NOMO-1 (cell line): ENCODE data around the gene PPP1R8.
A peak's percentile ranks its signal among the peaks of the same experiment; 100 is the strongest.
"Not testable (repeated sequence)": the region's sequence is repeated elsewhere in the genome, so short reads cannot be mapped to it uniquely, and the experiment has no call there.

Experiments used
- DNase-seq, 2 experiments: peaks; one replicate each; lab custom pipeline; 2025; ENCODE audit not compliant: unreplicated experiment in 2 of 2; lab: John Stamatoyannopoulos, UW

The PPP1R8 gene

DNA sequence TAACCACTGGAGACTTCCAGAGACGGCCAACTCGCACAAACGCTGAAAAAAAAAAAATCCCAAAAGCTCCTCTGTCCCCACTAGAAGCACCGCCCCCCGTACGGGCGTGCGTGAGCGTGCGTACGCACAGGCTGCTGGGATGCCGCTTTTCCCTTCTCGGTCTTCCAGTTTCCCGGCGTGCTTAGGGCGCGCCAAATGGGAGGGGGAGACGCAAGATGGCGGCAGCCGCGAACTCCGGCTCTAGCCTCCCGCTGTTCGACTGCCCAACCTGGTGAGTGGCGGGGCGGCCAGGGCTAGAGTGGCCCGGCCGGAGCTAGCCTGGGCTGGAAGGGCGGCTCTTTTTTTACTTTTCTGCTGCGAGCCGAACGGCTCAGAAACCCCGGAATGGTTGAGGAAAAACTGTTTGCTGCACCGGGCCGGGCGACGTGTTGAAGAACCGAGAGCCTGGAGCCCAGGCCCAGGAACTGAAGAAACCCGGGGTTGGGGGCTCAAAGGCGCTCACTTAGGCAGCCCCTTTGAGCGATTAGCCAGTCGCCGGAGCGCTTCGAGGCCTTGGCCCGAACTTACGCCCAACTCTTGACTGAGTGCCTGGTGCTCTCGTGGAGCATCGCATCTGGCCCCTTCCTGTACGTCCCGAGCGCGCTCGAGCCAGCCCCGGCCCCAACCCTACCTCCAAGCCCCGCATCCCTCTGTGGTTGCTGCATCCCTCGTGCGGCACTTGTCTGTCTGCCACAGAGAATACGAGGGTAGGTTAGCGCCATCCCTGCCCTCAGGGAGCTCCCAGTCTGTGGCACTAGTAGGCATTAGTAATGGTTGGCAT is at the start of gene PPP1R8:
Gene PPP1R8, plus strand, starts transcription at position 162 of the 820 bp plus-strand sequence. Its CDS starts 54 bp downstream, at position 216.
- DNase-seq, result peak; percentile 93 to 96

- no peak for DNase-seq
Measured at GRCh38 chr1:27782950-27783349, 47.6 kb upstream of the PPP1R8 start.

- DNase-seq, result no peak
Measured at GRCh38 chr1:27784700-27785099, 45.9 kb upstream of the PPP1R8 start.

- no peak for DNase-seq
Measured at GRCh38 chr1:27785781-27786455, 44.7 kb upstream of the PPP1R8 start.

- no peak for DNase-seq
Measured at GRCh38 chr1:27787895-27788294, 42.7 kb upstream of the PPP1R8 start.

GRCh38 chr1:27789540-27790041 is 41.0 kb upstream of the PPP1R8 start:
- DNase-seq, result peak; percentile 60 to 76

DNA sequence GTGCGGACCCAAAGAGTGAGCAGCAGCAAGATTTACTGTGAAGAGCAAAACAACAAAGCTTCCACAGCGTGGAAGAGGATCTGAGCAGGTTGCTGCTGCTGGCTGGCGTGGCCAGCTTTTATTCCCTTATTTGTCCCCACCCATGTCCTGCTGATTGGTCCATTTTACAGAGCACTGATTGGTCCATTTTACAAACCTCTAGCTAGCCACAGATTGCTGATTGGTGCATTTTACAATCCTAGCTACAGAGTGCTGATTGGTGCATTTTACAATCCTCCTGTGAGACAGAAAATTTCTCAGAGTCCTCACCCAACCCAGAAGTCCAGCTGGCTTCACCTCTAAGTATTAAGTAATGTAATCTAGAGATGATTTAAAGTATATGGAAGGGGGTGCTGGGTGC is 40.3 kb upstream of the PPP1R8 start:
- DNase-seq, result not testable (repeated sequence)

DNA sequence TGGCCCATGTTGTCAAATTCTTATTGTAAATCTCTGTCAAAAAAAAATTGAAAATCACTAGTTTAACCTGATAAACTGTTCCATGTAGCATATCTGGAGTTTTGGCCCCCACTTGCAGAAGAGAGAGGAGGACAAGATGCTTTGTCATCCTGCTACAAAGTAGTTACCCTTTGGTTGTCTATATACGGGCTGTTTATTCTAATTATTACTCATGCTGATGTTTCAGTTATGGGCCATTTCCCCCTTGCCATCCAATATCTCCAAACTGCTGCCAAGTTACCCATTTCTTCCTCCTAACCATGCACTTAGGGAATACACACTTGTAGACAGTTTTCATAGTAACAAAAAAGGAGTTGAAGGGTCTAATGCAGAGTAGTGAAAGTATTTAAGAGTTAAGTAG is 35.0 kb upstream of the PPP1R8 start:
- DNase-seq, result no peak

DNA sequence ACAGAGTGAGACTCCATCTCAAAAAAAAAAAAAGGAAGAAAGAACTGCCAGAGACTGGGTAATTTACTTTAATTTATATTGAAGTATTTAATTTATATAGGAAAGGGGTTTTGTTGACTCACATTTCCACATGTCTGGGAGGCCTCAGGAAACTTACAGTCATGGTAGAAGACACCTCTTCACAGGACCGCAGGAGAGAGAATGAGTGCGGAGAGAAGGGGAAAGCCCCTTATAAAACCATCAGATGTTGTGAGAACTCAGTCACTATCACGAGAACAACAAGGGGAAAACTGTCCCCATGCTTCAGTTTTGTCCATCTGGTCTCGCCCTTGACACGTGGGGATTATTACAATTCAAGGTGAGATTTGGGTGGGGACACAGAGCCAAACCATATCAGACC is 25.8 kb upstream of the PPP1R8 start:
- no peak for DNase-seq

DNA sequence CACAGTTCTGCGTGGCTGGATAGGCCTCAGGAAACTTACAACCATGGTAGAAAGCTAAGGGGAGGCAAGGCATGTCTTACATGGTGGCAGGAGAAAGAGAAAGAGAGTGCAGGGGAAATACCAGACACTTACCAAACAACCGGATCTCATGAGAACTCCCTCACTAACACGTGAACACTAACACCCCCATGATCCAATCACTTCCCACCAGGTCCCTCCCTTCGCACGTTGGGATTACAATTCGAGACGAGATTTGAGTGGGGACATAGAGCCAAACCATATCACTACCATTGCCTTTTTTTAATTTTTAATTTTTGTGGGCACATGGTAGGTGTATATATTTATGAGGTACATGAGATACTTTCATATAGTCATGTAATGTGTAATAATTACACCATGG is 23.8 kb upstream of the PPP1R8 start:
- DNase-seq, result no peak

DNA sequence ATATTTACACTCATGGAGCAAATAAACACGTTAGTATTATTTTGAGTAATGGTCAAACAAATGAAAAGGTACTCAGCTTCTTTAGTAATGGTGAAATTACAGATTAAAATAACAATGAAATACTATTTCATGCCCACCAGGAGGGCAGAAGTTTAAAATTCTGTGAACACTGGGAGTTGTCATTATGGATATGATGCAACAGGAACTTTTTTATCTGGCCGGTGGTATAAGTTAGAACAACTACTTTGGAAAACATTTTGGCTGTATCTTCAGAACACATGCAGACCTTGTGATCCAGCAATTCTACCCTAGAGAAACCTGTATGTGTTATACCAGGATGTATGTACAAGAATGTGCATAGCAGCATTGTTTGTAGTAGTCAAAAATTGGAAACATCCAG is 23.2 kb upstream of the PPP1R8 start:
- DNase-seq, result no peak

GRCh38 chr1:27808131-27808530 is 22.5 kb upstream of the PPP1R8 start:
- DNase-seq, result not testable (repeated sequence)

- no peak for DNase-seq
Measured at GRCh38 chr1:27809883-27810282, 20.7 kb upstream of the PPP1R8 start.

- DNase-seq, result no peak
Measured at GRCh38 chr1:27811741-27812500, 18.7 kb upstream of the PPP1R8 start.

DNA sequence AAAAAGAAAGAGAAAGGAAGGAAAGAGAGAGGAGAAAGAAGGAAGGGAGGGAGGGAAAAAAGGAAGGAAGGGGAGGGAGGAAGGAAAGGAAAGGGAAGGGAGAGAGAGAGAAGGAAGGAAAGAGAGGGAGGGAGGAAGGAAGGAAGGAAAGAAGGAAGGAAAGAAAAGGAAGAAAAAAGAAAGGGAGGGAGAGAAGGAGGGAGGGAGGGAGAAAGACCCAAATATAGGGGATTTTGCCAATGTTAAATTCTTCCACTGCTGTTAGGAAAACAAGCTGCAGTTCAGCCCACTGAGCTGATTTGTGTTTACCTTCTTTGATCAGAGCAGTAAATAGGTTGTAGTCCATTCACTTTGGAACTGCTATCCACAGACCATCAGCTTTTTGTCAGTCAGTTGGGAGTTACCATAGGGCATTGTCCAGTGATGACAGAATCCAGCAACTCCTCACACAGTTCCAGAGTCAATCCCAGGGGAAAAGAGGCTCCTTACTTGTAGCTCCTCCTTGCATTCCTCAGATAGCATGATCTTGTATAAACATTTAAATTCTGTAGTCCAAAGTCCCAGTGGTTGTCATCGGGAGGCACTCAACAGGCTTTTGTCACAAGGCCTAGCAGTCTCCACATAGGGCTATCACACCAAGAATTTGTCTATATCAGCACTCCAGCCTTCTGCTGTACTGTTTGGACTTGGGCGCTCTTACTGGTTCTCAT is 13.5 kb upstream of the PPP1R8 start:
- DNase-seq, result no peak

DNA sequence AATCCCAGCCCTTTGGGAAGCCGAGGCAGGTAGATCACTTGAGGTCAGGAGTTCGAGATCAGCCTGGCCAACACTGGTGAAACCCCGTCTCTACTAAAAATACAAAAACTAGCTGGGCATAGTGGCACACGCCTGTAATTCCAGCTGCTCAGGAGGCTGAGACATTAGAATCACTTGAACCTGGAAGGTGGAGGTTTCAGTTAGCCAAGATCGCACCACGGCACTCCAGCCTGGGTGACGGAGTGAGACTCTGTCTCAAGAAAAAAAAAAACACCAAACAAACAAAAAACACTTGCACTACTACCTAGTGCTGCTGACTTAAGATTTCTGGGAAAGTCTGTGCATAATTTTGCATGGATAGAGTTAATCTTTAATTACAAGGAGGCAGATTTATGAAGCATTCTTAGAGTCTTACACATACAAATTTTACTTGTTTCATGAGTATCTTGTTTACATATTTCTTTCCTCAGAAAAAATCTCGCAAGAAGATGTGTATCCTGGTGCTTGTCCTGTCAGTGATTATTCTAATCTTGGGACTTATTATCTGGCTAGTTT is 8.7 kb upstream of the PPP1R8 start:
- DNase-seq, result no peak

DNA sequence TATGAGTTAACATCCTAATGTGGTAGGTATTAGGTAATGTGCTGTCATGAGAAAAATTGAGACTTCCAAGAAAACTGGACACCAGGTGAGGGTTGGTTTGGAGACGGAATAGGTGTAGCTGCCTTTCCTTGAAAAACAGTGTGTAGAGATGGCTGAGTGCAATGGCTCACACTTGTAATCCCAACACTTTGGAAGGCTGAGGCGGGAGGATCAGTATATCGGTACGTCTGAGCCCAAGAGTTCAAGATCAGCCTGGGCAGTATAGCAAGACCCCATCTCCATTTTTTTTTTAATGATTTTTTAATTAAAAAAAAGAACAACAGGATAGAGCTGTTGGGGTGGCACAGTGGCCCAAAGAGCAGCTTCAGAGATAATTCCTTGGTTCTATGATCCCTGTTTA is 6.8 kb upstream of the PPP1R8 start:
- DNase-seq, result no peak

DNA sequence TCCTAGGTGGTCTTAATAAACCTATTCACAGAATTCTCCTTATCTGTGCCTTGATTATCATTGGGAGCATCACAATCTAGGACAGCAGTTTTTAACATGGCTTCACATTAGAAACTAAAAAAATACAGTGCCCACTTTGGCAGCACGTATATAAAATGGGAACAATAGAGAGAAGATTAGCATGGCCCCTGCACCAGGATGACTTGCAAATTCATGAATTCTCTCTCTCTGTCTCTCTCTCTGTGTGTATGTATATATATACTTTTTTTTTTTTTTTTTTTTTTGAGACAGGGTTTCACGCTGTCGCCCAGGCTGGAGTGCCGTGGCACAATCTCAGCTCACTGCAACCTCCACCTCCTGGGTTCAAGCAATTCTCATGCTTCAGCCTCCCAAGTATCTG is 6.2 kb upstream of the PPP1R8 start:
- no peak for DNase-seq

DNA sequence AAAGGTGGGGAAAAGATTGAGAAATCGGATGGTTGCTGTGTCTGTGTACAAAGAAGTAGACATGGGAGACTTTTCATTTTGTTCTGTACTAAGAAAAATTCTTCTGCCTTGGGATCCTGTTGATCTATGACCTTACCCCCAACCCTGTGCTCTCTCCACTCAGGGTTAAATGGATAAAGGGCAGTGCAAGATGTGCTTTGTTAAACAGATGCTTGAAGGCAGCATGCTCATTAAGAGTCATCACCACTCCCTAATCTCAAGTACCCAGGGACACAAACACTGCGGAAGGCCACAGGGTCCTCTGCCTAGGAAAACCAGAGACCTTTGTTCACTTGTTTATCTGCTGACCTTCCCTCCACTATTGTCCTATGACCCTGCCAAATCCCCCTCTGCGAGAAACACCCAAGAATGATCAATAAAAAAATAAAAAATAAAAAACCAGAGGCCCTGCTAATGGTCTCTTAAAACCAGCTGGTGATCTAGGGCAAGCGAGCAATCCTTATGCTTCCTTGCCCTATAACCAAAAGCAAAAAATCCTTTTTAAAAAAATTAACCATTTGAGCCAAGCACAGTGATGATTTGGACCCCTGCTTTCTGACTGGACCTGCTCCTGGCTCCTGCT is 1.1 kb upstream of the PPP1R8 start:
- not testable (repeated sequence) for DNase-seq
